HG03066 (cell line): ENCODE data around the gene EMILIN1.
"Not testable (repeated sequence)": the region's sequence is repeated elsewhere in the genome, so short reads cannot be mapped to it uniquely, and the experiment has no call there.

ENCODE experiments used
- ATAC-seq: cut with Tn5 transposase; IDR thresholded peaks from one replicate; pipeline ENCODE4 v1.9.1; 2021; ENCODE audit warnings: low read depth; ENCODE audit not compliant: unreplicated experiment

The EMILIN1 gene

DNA sequence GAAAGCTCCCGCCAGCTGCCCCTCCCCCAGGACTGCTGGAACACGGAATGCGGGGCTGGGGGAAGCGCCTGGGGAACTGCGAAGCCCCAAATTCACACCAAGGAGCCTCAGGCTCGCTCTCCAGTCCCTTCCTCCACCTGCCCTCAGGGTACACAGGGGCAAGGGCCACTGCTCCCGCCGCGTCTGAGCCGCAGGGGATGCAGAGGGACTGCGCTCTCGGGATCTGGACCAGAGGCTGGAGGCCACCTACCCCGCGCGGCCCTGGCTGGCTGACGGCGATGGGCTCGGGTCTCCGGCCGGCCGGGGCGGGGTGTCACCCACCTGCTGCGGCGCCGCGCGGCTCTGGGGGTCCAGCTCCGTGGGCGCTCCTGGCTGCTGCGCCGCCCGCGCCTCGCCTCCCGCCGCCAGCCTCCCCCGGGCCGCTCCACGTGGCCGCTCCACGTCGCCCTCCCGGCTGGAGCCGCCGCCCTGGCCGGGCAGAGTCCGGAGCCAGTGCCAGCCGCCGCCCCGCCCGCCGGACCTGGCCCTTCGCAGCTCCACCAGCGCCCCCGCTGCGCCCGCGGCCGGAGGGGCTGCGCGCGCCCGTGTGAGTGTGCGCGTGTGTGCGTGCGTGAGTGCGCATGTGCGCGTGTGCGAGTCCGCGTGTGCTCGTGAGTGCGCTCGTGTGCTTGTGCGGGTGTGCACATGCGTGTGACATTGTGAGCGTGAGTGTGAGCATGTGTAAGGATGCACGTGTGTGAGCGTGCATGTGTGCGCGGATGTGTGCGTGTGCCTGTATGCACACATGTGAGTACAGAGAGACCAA is 40.3 kb downstream of the EMILIN1 start, which contains the start of gene CGREF1:
TSS of gene CGREF1 (minus strand) at position 604 of the 805 bp plus-strand sequence. CDS start 14,762 bp downstream, outside the sequence.
- ATAC-seq: no peak

DNA sequence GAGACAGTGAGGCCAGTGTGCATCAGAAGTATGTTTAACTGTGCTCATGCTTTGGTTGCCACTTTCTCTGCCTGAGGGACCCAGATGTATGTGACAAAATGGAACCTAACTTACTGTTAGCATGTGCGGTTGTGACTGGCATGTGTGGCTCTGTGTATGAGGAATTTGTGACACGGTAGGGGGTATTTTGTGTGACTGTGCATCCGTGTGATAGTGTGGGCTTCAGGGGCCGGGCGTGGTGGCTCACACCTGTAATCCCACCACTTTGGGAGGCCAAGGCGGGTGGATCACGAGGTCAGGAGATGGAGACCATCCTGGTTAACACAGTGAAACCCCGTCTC is 40.9 kb downstream of the EMILIN1 start:
- ATAC-seq: not testable (repeated sequence)

DNA sequence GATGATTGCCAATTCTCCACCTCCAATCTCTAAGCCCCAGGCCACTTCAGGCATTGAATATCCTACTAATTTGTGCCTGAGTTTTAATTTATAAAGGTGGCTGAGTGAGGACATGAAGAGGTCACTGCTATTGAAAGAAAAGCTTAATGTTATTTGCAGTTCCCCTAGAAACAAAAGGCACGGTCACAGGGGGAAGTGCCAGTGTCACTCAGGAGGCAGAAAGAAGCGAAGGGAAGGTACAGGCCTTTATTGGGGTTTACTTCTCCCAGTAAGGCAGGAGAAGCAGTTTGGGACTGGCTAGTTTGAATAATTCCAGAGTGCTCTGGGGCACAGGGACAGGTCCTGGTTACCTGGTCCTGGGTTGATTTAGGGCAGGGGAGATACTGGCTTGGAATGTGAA is 43.5 kb downstream of the EMILIN1 start:
- ATAC-seq: no peak

DNA sequence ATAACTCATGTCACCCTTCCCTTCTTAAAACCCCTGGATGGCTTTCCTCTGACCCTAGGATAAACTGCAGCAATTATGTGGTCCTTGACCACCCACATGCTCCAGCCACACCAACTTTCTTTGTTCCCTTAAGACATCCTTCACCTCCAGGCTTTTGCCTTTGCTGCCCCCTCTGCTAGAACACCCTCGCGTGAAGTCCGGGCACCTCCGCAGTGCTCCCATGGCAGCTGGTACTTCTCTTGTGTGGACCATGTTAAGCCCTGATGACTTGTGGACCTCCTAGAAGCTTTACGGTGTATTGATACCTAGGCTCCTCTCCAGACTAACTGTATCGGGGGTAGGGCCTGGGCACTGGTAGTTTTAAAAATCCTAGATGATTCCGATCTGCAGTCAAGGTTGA is 44.4 kb downstream of the EMILIN1 start:
- ATAC-seq: no peak

DNA sequence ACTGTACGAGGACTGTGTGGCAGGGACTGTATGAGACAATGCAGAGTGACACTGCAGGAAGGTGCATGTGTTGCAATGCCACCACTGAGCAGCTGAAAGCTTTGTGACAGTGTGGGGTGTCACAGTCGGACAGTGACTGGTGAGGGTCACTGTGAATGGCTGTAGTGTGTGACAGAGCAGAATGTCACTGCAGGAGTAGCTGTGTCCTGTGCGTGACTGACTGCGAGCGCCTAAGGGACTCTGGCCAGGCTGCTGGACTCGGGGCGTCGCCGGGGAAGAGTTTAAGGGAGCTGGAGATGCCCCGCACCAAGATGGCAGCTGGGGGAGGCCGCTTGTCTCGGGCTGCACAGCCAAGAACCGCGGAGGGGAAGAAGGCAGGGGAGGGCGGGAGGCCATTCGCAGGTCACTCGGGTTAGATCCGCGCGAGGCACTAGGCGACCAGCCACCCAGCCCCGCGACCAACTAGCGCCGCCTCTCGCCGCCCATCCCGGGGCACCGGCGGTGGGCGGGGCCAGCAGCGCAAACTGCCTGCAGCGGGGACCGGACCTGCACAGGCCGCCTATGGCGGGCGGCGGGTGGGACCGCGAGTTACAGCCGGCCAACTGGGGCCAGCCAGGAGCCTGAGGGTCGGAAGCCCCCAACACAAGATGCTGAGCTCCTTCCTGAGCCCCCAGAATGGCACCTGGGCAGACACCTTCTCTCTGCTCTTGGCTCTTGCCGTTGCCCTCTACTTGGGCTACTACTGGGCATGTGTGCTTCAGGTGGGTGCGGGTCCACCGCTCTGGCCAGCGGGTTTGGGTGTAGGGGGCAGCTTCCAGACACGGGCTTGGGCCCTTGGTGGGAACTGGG is 45.1 kb downstream of the EMILIN1 start, which contains the start of gene ABHD1:
TSS of gene ABHD1 (plus strand) at position 514 of the 849 bp plus-strand sequence. CDS start at position 648, 134 bp downstream.
- no peak for ATAC-seq

DNA sequence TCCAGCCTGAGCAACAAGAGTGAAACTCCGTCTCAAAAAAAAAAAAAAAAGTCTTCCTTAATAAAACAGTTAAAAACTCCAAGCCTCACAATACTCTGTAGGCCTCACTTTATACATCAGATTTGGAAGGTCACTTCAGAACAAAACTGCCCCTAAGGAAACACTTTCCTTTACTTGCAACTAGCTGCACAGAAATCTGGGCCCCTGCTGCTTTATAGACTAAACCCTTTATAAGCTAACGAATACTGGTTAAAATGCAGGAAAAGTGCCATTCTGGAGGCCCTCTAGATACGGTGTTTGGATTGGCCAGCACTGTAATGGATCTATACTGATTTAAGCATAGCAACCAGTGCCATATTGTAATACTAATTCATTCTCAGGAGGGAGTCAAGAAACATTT is 46.7 kb downstream of the EMILIN1 start:
- no peak for ATAC-seq

DNA sequence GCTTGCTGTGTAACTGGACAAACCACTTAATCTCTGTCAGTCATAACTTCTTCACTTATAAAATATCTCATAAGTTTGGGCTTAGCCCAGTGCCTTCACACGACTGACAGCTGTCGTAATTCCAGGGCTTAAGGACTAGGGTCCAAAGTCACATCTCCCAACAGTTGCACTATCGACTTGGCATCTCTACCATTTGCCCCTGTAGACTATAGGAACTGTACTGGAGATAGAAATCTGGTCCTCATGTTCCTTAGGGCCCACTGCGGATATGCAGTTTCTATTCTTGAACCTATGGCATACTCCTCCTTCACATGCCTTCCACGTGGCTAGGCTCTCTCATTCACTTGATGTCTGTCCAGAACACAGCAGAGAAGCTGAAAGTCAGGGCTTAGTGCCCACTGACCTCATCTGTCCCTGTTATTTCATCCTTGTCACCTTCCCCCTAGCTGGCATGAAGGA is 47.9 kb downstream of the EMILIN1 start:
- ATAC-seq: no peak

DNA sequence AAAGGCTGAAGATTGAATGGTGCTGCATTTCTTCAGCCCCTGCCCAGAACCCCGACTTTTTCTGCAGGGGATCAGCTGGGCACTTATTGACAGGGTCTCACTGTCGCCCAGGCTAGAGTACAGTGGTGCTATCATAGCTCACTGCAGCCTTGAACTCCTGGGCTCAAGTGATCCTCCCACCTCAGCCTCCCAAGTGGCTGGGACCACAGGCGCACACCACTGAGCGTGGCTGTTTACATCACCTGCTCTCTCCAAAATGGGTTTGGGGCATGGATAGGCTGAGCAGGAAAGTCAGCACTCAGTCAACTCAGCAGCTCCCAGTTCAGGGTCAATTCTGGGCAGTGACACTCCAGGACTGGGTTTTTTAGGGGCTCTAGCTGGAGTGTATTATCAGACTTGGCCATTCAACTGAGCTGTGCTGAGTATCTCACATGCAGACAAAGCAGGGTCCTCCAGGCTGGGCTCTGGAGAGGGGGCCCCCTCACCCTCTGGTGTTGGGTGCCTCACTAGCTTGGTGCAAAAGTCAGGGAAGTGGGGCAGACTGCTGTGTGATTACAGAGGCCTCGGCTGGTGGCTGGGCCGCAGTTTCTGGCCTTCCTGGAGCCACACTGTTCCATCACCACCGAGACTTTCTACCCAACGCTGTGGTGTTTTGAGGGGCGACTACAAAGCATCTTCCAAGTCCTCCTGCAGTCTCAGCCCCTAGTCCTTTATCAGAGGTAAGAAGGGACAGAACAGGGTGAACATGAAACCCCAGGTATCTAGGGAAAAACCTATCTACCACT is 49.7 kb downstream of the EMILIN1 start:
- no peak for ATAC-seq

DNA sequence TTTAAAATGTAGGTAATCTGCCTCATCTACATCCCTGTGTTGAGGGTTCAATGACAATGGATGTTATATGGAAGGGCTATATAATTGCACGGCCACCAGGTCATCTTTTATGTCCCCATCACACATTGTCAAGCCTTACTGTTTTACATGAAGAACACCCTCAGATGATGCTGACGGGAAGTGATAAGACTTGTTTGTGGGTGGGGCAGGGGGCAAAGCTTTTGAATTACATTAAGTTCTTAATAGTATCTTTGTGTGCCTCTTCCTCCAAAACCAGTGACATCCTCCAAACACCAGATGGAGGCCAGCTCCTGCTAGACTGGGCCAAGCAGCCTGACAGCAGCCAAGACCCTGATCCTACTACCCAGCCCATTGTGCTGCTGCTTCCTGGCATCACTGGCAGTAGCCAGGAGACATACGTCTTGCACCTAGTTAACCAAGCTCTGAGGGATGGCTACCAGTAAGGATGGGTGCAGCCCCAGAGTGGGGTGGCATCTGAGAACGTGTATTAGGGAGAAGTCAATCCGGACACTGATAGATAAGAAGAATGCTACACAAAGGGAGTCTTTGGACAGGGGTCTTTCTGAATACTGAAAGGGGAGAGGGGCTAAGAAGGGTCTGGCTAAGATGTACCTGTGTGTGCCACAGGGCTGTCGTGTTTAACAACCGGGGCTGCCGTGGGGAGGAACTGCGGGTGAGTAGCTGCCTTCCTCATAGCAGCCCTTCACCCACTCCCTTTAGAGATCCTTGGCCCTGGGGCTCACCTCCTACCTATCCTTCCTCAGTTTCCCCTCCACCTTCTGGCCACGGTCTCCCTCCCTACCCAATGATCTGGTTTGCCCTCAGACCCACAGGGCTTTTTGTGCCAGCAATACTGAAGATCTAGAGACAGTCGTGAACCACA is 50.5 kb downstream of the EMILIN1 start:
- no peak for ATAC-seq

DNA sequence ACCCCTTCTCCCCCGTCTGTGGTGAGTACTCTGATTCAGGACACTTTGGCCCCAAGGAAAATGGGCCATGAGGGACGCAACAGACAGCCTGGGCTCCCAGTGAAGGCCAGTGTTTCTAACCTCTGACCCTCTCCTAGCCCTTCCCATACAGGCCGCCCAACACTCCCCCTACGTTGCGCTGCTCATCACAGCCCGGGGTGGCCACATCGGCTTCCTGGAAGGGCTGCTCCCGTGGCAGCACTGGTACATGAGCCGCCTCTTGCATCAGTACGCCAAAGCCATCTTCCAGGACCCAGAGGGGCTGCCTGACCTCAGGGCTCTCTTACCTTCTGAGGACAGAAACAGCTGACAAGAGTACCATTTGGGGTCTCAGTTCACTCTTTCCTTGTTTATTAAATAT is 52.0 kb downstream of the EMILIN1 start:
- no peak for ATAC-seq

DNA sequence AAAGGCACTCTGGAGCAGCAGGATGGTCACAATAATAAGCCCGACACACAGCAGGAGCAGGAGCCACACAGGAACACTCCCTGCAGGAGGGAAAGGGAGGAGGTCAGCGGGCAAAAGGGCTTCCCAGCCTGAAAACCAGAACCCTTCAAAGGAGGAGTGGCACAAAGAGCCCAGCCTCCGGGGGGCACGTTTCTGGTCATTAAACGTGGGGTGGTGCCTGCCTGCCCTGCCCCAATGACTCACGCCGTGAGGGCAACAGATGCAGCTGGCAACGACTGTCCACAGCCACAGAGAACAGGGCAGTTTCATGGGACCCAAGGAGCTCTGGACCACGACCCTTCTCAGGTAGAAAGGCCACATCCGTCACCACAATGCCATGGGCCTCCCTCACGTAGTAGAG is 53.0 kb downstream of the EMILIN1 start:
- no peak for ATAC-seq

DNA sequence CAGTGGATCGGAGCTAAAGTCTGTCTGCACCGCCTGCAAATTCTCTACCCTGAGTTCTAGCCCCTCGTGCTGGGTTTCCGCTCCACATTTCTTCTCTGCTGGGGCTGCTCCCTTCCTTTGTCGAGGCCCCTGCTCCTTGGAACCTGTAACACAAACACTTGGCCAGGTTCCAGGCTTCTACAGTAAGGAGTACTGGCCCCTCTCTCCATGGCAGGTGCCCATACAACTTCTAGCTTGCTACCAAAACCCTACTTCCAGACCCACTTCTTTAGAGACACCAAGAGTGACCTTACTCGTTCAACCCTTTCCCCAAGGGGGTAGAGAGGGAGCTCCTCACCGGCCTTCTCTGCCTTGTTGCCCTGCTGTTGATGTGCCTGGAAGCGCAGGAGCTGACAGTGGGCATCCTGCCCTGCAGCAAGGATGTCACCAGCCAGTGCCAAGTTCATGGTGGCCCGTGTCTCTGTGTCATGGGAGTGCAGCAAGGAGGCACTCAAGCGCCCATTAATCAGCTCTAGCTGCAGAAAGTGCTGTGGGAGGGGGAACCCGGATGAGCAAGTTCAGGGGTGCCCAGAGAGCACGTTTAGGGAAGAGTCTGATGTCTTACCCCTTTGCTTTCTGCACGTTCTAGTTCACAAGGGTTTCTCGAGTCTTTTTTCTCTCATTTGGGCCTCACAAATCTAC is 54.9 kb downstream of the EMILIN1 start:
- ATAC-seq: no peak

DNA sequence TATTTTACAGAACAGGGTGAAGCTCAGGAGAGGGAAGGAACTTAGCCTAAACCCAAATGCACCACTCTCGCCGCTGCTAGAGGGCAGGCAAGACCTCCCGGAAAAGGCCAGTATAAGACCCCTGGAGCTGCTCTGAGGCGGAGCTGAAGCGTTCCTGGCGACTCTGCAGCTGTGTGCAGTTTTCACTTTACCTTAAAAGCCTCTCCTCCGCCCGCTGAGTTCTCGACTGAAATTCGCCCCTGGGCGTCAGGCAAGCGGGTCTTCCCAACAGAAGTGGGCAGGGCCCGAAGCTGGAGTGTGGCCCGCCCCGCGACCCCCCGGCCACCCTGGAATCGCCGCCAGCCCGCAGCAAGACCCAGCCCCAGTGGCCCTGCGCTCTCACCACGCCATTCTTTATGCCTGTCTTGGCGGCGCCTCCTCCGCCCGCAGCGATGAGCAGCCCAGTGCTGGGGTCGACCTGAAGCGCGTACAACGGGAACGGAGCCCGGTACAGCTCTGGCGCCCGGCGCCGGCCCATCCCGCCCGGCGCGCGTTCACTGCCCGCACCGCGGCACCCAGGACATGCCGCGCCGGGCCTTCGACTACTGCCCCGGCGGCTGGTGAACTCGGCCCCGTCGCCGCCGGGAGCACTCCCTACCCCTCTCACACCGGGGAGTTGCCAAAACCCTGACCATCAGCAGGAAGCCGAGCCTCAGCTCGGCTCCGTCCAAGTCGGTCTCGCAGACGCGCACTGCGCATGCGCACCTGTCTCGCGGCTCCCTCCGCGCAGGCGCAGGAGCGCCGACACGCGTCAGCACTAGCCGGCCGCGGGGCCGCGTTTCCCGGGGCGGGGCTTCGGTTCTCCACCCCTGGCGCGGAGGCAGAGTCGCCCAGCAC is 55.7 kb downstream of the EMILIN1 start, which contains the start of gene PREB:
TSS of gene PREB (minus strand) at position 732 of the 876 bp plus-strand sequence. CDS start at position 517, 215 bp downstream.
- ATAC-seq: peak; percentile 82

DNA sequence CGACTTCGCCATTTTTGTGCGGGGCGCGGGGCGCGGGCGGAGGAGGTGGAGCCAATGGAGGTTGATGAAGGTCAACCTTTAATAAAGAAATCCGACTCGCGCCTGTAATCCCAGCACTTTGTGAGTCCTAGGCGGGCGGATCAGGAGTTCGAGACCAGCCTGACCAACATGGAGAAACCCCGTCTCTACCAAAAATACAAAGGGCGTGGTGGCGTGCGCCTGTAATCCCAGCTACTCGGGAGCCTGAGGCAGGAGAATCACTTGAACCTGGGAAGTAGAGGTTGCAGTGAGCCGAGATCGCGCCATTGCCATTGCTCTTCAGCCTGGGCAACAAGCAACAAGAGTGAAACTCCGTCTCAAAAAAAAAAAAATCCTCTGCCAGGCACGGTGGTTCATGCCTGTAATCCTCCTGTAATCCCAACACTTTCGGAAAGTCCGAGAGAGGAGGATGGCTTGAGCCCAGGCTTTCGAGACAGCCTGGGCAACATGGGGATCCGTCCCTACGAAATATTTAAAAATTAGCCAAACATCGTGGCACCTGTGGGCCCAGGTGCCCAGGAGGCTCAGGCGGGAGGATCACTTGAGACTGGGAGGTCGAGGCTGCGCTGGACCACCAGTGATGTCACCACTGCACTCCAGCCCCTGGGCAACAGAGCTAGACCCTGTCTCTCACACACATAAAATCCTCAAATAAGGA is 56.5 kb downstream of the EMILIN1 start:
- ATAC-seq: no peak

DNA sequence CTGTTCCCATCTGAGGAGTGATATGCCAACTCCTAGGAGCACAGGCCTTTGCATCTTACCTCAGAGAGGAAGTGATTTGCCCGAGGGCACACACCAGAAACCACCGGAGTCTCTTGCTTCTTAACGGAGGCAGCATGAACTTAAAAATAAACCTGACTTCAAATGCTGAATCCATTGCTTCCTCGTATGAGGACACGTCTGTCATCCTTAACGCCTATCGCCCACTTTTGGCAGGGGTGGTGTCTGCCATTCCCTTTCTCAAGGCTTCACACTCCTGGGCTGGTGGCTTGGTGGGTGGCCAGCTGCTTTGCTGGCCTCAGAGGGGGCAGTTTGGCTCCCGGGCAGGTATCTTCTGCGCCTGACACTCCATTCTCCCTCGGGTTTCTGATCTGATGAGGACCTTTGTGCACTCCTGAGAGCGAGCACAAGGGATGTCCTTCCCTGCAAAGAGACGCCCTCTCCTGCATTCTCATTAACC is 57.1 kb downstream of the EMILIN1 start:
- no peak for ATAC-seq
